Activated effector memory CD4-positive, alpha-beta T cell treated with Interleukin-2 at 50 U/mL for 16 hours (primary cell): ENCODE data around the gene ODF2.

Experiments
- DNase-seq: peaks from one replicate; pipeline ENCODE4 v3.0.0-alpha.2; 2020

ODF2 gene

GRCh38 chr9:128540634-128541360, 85.0 kb downstream of the ODF2 start:
- no peak for DNase-seq

GRCh38 chr9:128546504-128546903, 90.7 kb downstream of the ODF2 start:
- no peak for DNase-seq

- no peak for DNase-seq
These were observed 93.1 kb downstream of the ODF2 start for GRCh38 chr9:128548876-128549275.

GRCh38 chr9:128550226-128550625, 94.4 kb downstream of the ODF2 start:
- no peak for DNase-seq
